NB4 (cell line): ENCODE results near the gene BABAM1.

ENCODE experiments used
- DNase-seq: peaks from one replicate; pipeline ENCODE4 v3.0.0; 2010; ENCODE audit warnings: low read depth
- H3K4me3 ChIP-seq: one replicate; pipeline ENCODE4 v1.5.1; 2011; ENCODE audit warnings: mild to moderate bottlenecking, low read depth, low read length, moderate library complexity
- CTCF ChIP-seq: IDR thresholded peaks from one replicate; pipeline ENCODE4 v1.5.1; 2012; ENCODE audit warnings: low read depth, low read length
- MAX ChIP-seq: IDR thresholded peaks from 2 replicates; pipeline ENCODE4 v1.6.1; 2011; ENCODE audit warnings: low read depth, low read length
- MYC ChIP-seq: IDR thresholded peaks from 2 replicates; pipeline ENCODE4 v1.6.1; 2011; ENCODE audit warnings: low read depth, low read length
- POLR2A ChIP-seq: IDR thresholded peaks from 2 replicates; pipeline ENCODE4 v1.6.1; 2011; ENCODE audit warnings: mild to moderate bottlenecking; ENCODE audit not compliant: insufficient read length; ENCODE audit errors: extremely low read depth

BABAM1 gene

GRCh38 chr19:17243211-17243829, 23.9 kb upstream of the BABAM1 start:
- no peak for DNase-seq
- no peak overlapping the region for H3K4me3 ChIP-seq
- TF ChIP-seq MAX: no peak
- TF ChIP-seq CTCF: no peak
- no peak for TF ChIP-seq POLR2A
- TF ChIP-seq MYC: no peak

- no peak overlapping the region for H3K4me3 ChIP-seq
- no peak for DNase-seq
- TF ChIP-seq POLR2A (no peak), CTCF (no peak), MYC (no peak), MAX (no peak)
Measured at GRCh38 chr19:17243830-17244617, 23.2 kb upstream of the BABAM1 start.

GRCh38 chr19:17244618-17245534, 22.4 kb upstream of the BABAM1 start:
- TF ChIP-seq POLR2A: no peak
- TF ChIP-seq MAX: no peak
- TF ChIP-seq MYC: no peak
- TF ChIP-seq CTCF: no peak
- peak overlapping the region; percentile 28 for H3K4me3 ChIP-seq
- DNase-seq: peak; percentile 31

GRCh38 chr19:17245535-17245984, 21.7 kb upstream of the BABAM1 start, which contains the start of gene NR2F6:
Gene NR2F6, minus strand, starts transcription at chr19:17245919. Its CDS starts 699 bp downstream, at chr19:17245220.
- no peak for DNase-seq
- H3K4me3 ChIP-seq: peak within 1 kb of the TSS; percentile 40
- TF ChIP-seq MAX (no peak), POLR2A (no peak), MYC (no peak), CTCF (no peak)

GRCh38 chr19:17246681-17247425, 20.4 kb upstream of the BABAM1 start:
- TF ChIP-seq CTCF (no peak), MAX (no peak), POLR2A (no peak), MYC (no peak)
- DNase-seq: no peak
- peak overlapping the region; percentile 40 for H3K4me3 ChIP-seq
